Stimulated activated CD8-positive, alpha-beta memory T cell treated with anti-CD3 and anti-CD28 coated beads, Interleukin-4, amount 100 ng/mL, for 24 hours (primary cell): ENCODE measurements around the gene MYO1C.

ENCODE experiments used
- DNase-seq: peaks from one replicate; pipeline ENCODE4 v3.0.0-alpha.2; 2020; ENCODE audit warnings: low read depth

MYO1C gene

GRCh38 chr17:1485423-1486376 is 6.8 kb downstream of the MYO1C start:
- DNase-seq, result no peak

- no peak for DNase-seq
Measured at GRCh38 chr17:1484676-1485422, 7.6 kb downstream of the MYO1C start.

- DNase-seq, result no peak
Measured at GRCh38 chr17:1484060-1484535, 8.4 kb downstream of the MYO1C start.

- DNase-seq, result no peak
Measured at GRCh38 chr17:1482680-1483079, 9.8 kb downstream of the MYO1C start.

- no peak for DNase-seq
Measured at GRCh38 chr17:1481736-1482135, 10.8 kb downstream of the MYO1C start.

- DNase-seq, result no peak
Measured at GRCh38 chr17:1480747-1481465, 11.6 kb downstream of the MYO1C start.

- DNase-seq, result no peak
Measured at GRCh38 chr17:1478418-1478817, 14.1 kb downstream of the MYO1C start.

GRCh38 chr17:1475321-1475854 is 17.1 kb downstream of the MYO1C start:
- DNase-seq, result no peak

GRCh38 chr17:1474402-1475189 is 17.9 kb downstream of the MYO1C start:
- no peak for DNase-seq

- no peak for DNase-seq
Measured at GRCh38 chr17:1473841-1474240, 18.6 kb downstream of the MYO1C start.

- DNase-seq, result no peak
Measured at GRCh38 chr17:1473170-1473569, 19.3 kb downstream of the MYO1C start.

GRCh38 chr17:1471911-1472821 is 20.3 kb downstream of the MYO1C start:
- DNase-seq, result no peak

- no peak for DNase-seq
Measured at GRCh38 chr17:1471490-1471889, 21.0 kb downstream of the MYO1C start.

GRCh38 chr17:1470755-1471462 is 21.6 kb downstream of the MYO1C start:
- DNase-seq, result no peak

- no peak for DNase-seq
Measured at GRCh38 chr17:1470071-1470754, 22.3 kb downstream of the MYO1C start.

- no peak for DNase-seq
Measured at GRCh38 chr17:1469231-1469852, 23.1 kb downstream of the MYO1C start.

GRCh38 chr17:1467898-1468492 is 24.5 kb downstream of the MYO1C start:
- no peak for DNase-seq

GRCh38 chr17:1467258-1467657 is 25.2 kb downstream of the MYO1C start:
- DNase-seq, result no peak
